Neural cell (in vitro differentiated cells): ENCODE results near the gene OR10P1.

ENCODE experiments used
- CTCF ChIP-seq: fragments of 450-650 bp; IDR thresholded peaks from 2 replicates; pipeline ENCODE4 v1.5.1; 2014; ENCODE audit warnings: antibody characterized with exemption, mild to moderate bottlenecking, moderate library complexity; ENCODE audit not compliant: poor library complexity, severe bottlenecking
- EZH2 ChIP-seq: fragments of 200-600, 300-800 bp; shearing (Covaris generic), sonication (generic); IDR thresholded peaks from 2 replicates; pipeline ENCODE4 v1.6.1; 2014; ENCODE audit warnings: antibody characterized with exemption, low read length, borderline replicate concordance, mild to moderate bottlenecking; ENCODE audit not compliant: insufficient read depth, poor library complexity, severe bottlenecking
- MXI1 ChIP-seq: fragments of 450-650 bp; conservative IDR thresholded peaks from 2 replicates; pipeline ENCODE4 v1.6.1; 2014; ENCODE audit warnings: antibody characterized with exemption, mild to moderate bottlenecking; ENCODE audit not compliant: poor library complexity, severe bottlenecking
- TAF1 ChIP-seq: IDR thresholded peaks from 2 replicates; pipeline ENCODE4 v1.6.1; 2012; ENCODE audit warnings: low read depth
- TF ChIP-seq, protein P1 (sequence below): IDR thresholded peaks from 2 replicates; pipeline ENCODE4 v1.6.1; 2012; ENCODE audit warnings: borderline replicate concordance

DNA sequence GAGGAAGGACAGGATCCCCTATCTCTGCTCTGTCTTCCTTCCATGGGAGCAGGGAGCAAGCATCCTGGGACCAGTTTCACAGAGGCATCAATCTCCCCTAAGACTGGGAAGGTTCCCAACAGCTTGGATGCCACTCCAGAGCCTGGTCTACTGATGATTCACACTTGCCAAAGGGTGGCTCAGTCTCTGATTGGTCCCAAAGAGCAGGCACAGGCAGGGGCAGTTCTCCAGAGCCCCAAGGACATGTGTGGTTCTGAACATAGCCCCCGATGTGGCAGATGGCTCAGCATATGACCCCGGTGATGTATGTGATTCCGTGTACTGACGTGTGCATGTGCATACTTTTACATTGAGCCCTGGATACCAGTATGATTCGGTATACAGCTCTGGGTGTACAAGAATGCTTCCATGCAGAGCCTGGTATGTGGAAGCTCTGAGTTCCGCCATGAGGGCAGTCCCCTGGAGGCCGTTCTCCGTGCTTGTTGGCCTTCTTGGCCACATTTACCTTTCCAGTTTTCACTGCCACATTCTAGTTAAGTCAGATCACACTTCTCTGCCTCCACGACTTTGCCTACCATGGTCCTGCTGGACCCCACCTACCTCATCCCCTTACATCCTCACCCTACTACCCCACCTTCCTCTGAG, 49.8 kb downstream of the OR10P1 start:
- TF ChIP-seq, protein P1, sequence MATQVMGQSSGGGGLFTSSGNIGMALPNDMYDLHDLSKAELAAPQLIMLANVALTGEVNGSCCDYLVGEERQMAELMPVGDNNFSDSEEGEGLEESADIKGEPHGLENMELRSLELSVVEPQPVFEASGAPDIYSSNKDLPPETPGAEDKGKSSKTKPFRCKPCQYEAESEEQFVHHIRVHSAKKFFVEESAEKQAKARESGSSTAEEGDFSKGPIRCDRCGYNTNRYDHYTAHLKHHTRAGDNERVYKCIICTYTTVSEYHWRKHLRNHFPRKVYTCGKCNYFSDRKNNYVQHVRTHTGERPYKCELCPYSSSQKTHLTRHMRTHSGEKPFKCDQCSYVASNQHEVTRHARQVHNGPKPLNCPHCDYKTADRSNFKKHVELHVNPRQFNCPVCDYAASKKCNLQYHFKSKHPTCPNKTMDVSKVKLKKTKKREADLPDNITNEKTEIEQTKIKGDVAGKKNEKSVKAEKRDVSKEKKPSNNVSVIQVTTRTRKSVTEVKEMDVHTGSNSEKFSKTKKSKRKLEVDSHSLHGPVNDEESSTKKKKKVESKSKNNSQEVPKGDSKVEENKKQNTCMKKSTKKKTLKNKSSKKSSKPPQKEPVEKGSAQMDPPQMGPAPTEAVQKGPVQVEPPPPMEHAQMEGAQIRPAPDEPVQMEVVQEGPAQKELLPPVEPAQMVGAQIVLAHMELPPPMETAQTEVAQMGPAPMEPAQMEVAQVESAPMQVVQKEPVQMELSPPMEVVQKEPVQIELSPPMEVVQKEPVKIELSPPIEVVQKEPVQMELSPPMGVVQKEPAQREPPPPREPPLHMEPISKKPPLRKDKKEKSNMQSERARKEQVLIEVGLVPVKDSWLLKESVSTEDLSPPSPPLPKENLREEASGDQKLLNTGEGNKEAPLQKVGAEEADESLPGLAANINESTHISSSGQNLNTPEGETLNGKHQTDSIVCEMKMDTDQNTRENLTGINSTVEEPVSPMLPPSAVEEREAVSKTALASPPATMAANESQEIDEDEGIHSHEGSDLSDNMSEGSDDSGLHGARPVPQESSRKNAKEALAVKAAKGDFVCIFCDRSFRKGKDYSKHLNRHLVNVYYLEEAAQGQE: no peak
- no peak for TF ChIP-seq CTCF
- TF ChIP-seq EZH2: no peak
- no peak for TF ChIP-seq TAF1
- TF ChIP-seq MXI1: no peak
